G401 (cell line): ENCODE data around the gene SMC3. TPM values are rescaled to one million over a fixed set of nuclear protein-coding genes. Genes with fewer than 3 reads are reported as not detected.
"Not testable (repeated sequence)": the region's sequence is repeated elsewhere in the genome, so short reads cannot be mapped to it uniquely, and the experiment has no call there.

Experiments used
- DNase-seq: peaks from one replicate; pipeline ENCODE4 v3.0.0-alpha.2; 2015; ENCODE audit warnings: low spot score
- in situ Hi-C: cut with HindIII; loops from 2 replicates; pipeline ENCODE4 v1.10.0; 2016; ENCODE audit warnings: low sequenced_read_pairs, mixed read lengths
- total RNA-seq: library from RNA; depleted of rRNA; stranded (reverse); fragments of >200 nt; shearing (Covaris generic); gene quantifications from 2 replicates; pipeline ENCODE4 v1.2.3, GENCODE V29; 2014

Gene SMC3
- total RNA-seq, 1 experiment from 2014 or later = 57.7 TPM

GRCh38 chr10:110617425-110618229, 50.1 kb downstream of the SMC3 start:
- no peak for DNase-seq
- in situ Hi-C loops = no loop called here

- in situ Hi-C loops = no loop called here
- no peak for DNase-seq
Observed at GRCh38 chr10:110618230-110618610, 50.7 kb downstream of the SMC3 start.

GRCh38 chr10:110619514-110620397, 52.3 kb downstream of the SMC3 start:
- in situ Hi-C loops = no loop called here
- DNase-seq = no peak

- DNase-seq = no peak
- in situ Hi-C loops = no loop called here
Observed at GRCh38 chr10:110620398-110620719, 52.9 kb downstream of the SMC3 start.

- in situ Hi-C loops, DNase-seq: not testable (repeated sequence)
Observed at GRCh38 chr10:110623316-110623715, 55.8 kb downstream of the SMC3 start.

GRCh38 chr10:110625356-110625894, 57.9 kb downstream of the SMC3 start:
- in situ Hi-C loops = no loop called here
- DNase-seq = no peak

- no peak for DNase-seq
- in situ Hi-C loops = no loop called here
Observed at GRCh38 chr10:110625951-110626855, 58.7 kb downstream of the SMC3 start.

- no peak for DNase-seq
- in situ Hi-C loops = no loop called here
Observed at GRCh38 chr10:110628161-110628560, 60.7 kb downstream of the SMC3 start.

GRCh38 chr10:110629680-110630191, 62.2 kb downstream of the SMC3 start:
- in situ Hi-C loops = no loop called here
- DNase-seq = no peak

- in situ Hi-C loops = no loop called here
- no peak for DNase-seq
Observed at GRCh38 chr10:110631934-110632333, 64.4 kb downstream of the SMC3 start.

GRCh38 chr10:110632591-110633215, 65.2 kb downstream of the SMC3 start:
- no peak for DNase-seq
- in situ Hi-C loops = no loop called here

- DNase-seq = no peak
- in situ Hi-C loops = no loop called here
Observed at GRCh38 chr10:110634527-110635209, 67.2 kb downstream of the SMC3 start.

GRCh38 chr10:110636572-110636931, 69.1 kb downstream of the SMC3 start:
- in situ Hi-C loops = no loop called here

GRCh38 chr10:110636932-110637557, 69.5 kb downstream of the SMC3 start:
- no peak for DNase-seq
- in situ Hi-C loops = no loop called here

More at GRCh38 chr10:110636572-110636931, 69.1 kb downstream of the SMC3 start:
- no peak for DNase-seq

GRCh38 chr10:110637558-110638053, 70.1 kb downstream of the SMC3 start:
- in situ Hi-C loops = no loop called here
- peak; percentile 13 for DNase-seq

GRCh38 chr10:110638319-110638718, 70.8 kb downstream of the SMC3 start:
- no peak for DNase-seq
- in situ Hi-C loops = no loop called here

- DNase-seq, in situ Hi-C loops: not testable (repeated sequence)
Observed at GRCh38 chr10:110639046-110639445, 71.6 kb downstream of the SMC3 start.
